Skeletal muscle satellite cell (primary cell): ENCODE results near the gene KRT37. TPM values are rescaled to one million over a fixed set of nuclear protein-coding genes. Genes with fewer than 3 reads are reported as not detected.

Experiments
- H3K27me3 ChIP-seq: 2 replicates; pipeline ENCODE4 v1.7.0; 2013; ENCODE audit warnings: low read length; ENCODE audit not compliant: control insufficient read depth, insufficient read depth
- H3K36me3 ChIP-seq: 2 replicates; pipeline ENCODE4 v1.7.0; 2013; ENCODE audit warnings: mild to moderate bottlenecking, control low read depth, low read length; ENCODE audit not compliant: insufficient read depth
- H3K4me1 ChIP-seq: 2 replicates; pipeline ENCODE4 v1.7.0; 2013; ENCODE audit warnings: low read length; ENCODE audit not compliant: control insufficient read depth, insufficient read depth
- H3K4me2 ChIP-seq: 2 replicates; pipeline ENCODE4 v1.7.0; 2013; ENCODE audit warnings: mild to moderate bottlenecking, low read length
- H3K4me3 ChIP-seq: 2 replicates; pipeline ENCODE4 v1.7.0; 2013; ENCODE audit warnings: low read length
- H3K9ac ChIP-seq: 2 replicates; pipeline ENCODE4 v1.7.0; 2013; ENCODE audit warnings: mild to moderate bottlenecking, low read depth, low read length, moderate library complexity
- H3K9me3 ChIP-seq: replicated peaks from 2 replicates; pipeline ENCODE4 v1.7.0; 2013; ENCODE audit warnings: mild to moderate bottlenecking, control low read depth, low read length
- total RNA-seq: library from RNA; depleted of rRNA; stranded (reverse); fragments of >200 nt; gene quantifications from 2 replicates; pipeline ENCODE4 v1.2.3, GENCODE V29; 2012; rRNA removed

The KRT37 gene
- total RNA-seq: not detected in 2 replicates

- Histone ChIP-seq H3K9ac (no peak within 1 kb of the TSS), H3K4me2 (no peak within 1 kb of the TSS), H3K36me3 (no peaks in the 10 kb centered on the region), H3K9me3 (no peaks in the 10 kb centered on the region), H3K27me3 (no peaks in the 10 kb centered on the region), H3K4me3 (no peak within 1 kb of the TSS), H3K4me1 (peaks cover 20% of the 10 kb centered on the region)
Observed at GRCh38 chr17:41424111-41424635, at the start of gene KRT37. TSS of gene KRT37 (minus strand) at chr17:41424585. CDS start at chr17:41424523, 62 bp downstream.

- peaks cover 29% of the 10 kb centered on the region for H3K27me3 ChIP-seq
- H3K9ac ChIP-seq: no peak overlapping the region
- no peaks in the 10 kb centered on the region for H3K9me3 ChIP-seq
- peaks cover 19% of the 10 kb centered on the region for H3K4me1 ChIP-seq
- no peak overlapping the region for H3K4me3 ChIP-seq
- no peak overlapping the region for H3K4me2 ChIP-seq
- H3K36me3 ChIP-seq: no peaks in the 10 kb centered on the region
Observed at GRCh38 chr17:41468346-41468745, 44.0 kb upstream of the KRT37 start.

- H3K36me3 ChIP-seq: no peaks in the 10 kb centered on the region
Observed at GRCh38 chr17:41467561-41467960, 43.2 kb upstream of the KRT37 start.

GRCh38 chr17:41466988-41467387, 42.6 kb upstream of the KRT37 start, which contains the start of gene KRT32:
TSS of gene KRT32 (minus strand) at chr17:41467386. CDS start at chr17:41467325, 61 bp downstream.
- Histone ChIP-seq H3K4me1 (peaks cover 19% of the 10 kb centered on the region), H3K4me3 (no peak within 1 kb of the TSS), H3K27me3 (peaks cover 25% of the 10 kb centered on the region), H3K36me3 (no peaks in the 10 kb centered on the region), H3K4me2 (no peak within 1 kb of the TSS), H3K9ac (no peak within 1 kb of the TSS), H3K9me3 (no peaks in the 10 kb centered on the region)

More at GRCh38 chr17:41467561-41467960, 43.2 kb upstream of the KRT37 start:
- no peak overlapping the region for H3K4me3 ChIP-seq
- H3K27me3 ChIP-seq: peaks cover 25% of the 10 kb centered on the region
- no peak overlapping the region for H3K9ac ChIP-seq
- H3K4me2 ChIP-seq: no peak overlapping the region
- no peaks in the 10 kb centered on the region for H3K9me3 ChIP-seq
- peaks cover 19% of the 10 kb centered on the region for H3K4me1 ChIP-seq

GRCh38 chr17:41464682-41465081, 40.3 kb upstream of the KRT37 start:
- H3K4me3 ChIP-seq: no peak overlapping the region
- no peak overlapping the region for H3K4me2 ChIP-seq
- no peaks in the 10 kb centered on the region for H3K36me3 ChIP-seq
- no peaks in the 10 kb centered on the region for H3K9me3 ChIP-seq
- peaks cover 21% of the 10 kb centered on the region for H3K27me3 ChIP-seq
- H3K9ac ChIP-seq: no peak overlapping the region
- H3K4me1 ChIP-seq: peaks cover 19% of the 10 kb centered on the region

- H3K27me3 ChIP-seq: peaks cover 24% of the 10 kb centered on the region
- no peaks in the 10 kb centered on the region for H3K36me3 ChIP-seq
- H3K9ac ChIP-seq: no peak overlapping the region
- no peaks in the 10 kb centered on the region for H3K9me3 ChIP-seq
- H3K4me3 ChIP-seq: no peak overlapping the region
- H3K4me1 ChIP-seq: peaks cover 19% of the 10 kb centered on the region
- no peak overlapping the region for H3K4me2 ChIP-seq
Observed at GRCh38 chr17:41464173-41464572, 39.8 kb upstream of the KRT37 start.

GRCh38 chr17:41463746-41464145, 39.4 kb upstream of the KRT37 start:
- Histone ChIP-seq H3K9me3 (no peaks in the 10 kb centered on the region), H3K27me3 (peaks cover 23% of the 10 kb centered on the region), H3K4me3 (no peak overlapping the region), H3K4me2 (no peak overlapping the region), H3K4me1 (peaks cover 19% of the 10 kb centered on the region), H3K9ac (no peak overlapping the region), H3K36me3 (no peaks in the 10 kb centered on the region)

- Histone ChIP-seq H3K4me1 (peaks cover 16% of the 10 kb centered on the region), H3K9ac (no peak overlapping the region), H3K27me3 (peaks cover 22% of the 10 kb centered on the region), H3K36me3 (no peaks in the 10 kb centered on the region), H3K9me3 (no peaks in the 10 kb centered on the region), H3K4me2 (no peak overlapping the region), H3K4me3 (no peak overlapping the region)
Observed at GRCh38 chr17:41462705-41463104, 38.3 kb upstream of the KRT37 start.

GRCh38 chr17:41457676-41458075, 33.3 kb upstream of the KRT37 start:
- H3K4me2 ChIP-seq: no peak overlapping the region
- H3K4me1 ChIP-seq: peaks cover 10% of the 10 kb centered on the region
- H3K36me3 ChIP-seq: no peaks in the 10 kb centered on the region
- H3K27me3 ChIP-seq: peaks cover 30% of the 10 kb centered on the region
- no peaks in the 10 kb centered on the region for H3K9me3 ChIP-seq
- H3K4me3 ChIP-seq: no peak overlapping the region
- H3K9ac ChIP-seq: no peak overlapping the region

GRCh38 chr17:41456204-41456603, 31.8 kb upstream of the KRT37 start:
- peaks cover 4% of the 10 kb centered on the region for H3K9me3 ChIP-seq

GRCh38 chr17:41455236-41455635, 30.9 kb upstream of the KRT37 start:
- Histone ChIP-seq H3K4me2 (peak overlapping the region; percentile 6), H3K4me1 (peaks cover 10% of the 10 kb centered on the region), H3K9ac (no peak overlapping the region), H3K36me3 (no peaks in the 10 kb centered on the region), H3K9me3 (peaks cover 4% of the 10 kb centered on the region), H3K4me3 (no peak overlapping the region), H3K27me3 (peaks cover 26% of the 10 kb centered on the region)

More at GRCh38 chr17:41456204-41456603, 31.8 kb upstream of the KRT37 start:
- no peak overlapping the region for H3K4me2 ChIP-seq
- H3K4me1 ChIP-seq: peaks cover 10% of the 10 kb centered on the region
- H3K9ac ChIP-seq: no peak overlapping the region
- H3K4me3 ChIP-seq: no peak overlapping the region
- no peaks in the 10 kb centered on the region for H3K36me3 ChIP-seq
- H3K27me3 ChIP-seq: peaks cover 27% of the 10 kb centered on the region

- Histone ChIP-seq H3K4me3 (no peak overlapping the region), H3K4me1 (peaks cover 10% of the 10 kb centered on the region), H3K36me3 (no peaks in the 10 kb centered on the region), H3K9me3 (peaks cover 4% of the 10 kb centered on the region), H3K9ac (no peak overlapping the region), H3K27me3 (peaks cover 16% of the 10 kb centered on the region), H3K4me2 (no peak overlapping the region)
Observed at GRCh38 chr17:41453066-41453465, 28.7 kb upstream of the KRT37 start.
